Renal cortical epithelial cell (primary cell): Measurements from ENCODE around the gene PLXNA2. TPM values are rescaled to one million over a fixed set of nuclear protein-coding genes. Genes with fewer than 3 reads are reported as not detected.

ENCODE experiments used
- DNase-seq: peaks from one replicate; pipeline ENCODE4 v3.0.0-alpha.2; 2011; ENCODE audit warnings: low read depth
- total RNA-seq: library from RNA; depleted of rRNA; stranded (reverse); fragments of >200 nt; gene quantifications from 2 replicates; pipeline ENCODE4 v1.2.3, GENCODE V29; 2014

The PLXNA2 gene
- total RNA-seq, 1 donor from 2014 or later: 5.8 TPM

DNA sequence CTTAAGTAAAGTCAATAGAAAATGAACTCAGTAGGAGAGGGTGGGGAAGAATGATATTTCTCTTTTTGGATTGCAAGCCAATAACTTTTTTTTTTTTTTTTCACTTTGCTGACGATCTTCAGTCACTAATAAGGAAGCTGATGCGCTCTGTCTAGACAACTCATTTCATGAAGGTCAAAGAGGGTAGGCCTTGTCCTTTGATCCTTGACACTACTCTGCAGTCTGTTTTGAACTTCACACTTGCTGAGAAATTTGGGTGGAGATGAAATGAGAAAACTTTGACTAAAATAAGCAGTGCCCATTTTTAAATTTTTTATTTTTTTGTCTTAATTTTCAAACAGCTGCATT lies 20.9 kb upstream of the PLXNA2 start:
- no peak for DNase-seq

DNA sequence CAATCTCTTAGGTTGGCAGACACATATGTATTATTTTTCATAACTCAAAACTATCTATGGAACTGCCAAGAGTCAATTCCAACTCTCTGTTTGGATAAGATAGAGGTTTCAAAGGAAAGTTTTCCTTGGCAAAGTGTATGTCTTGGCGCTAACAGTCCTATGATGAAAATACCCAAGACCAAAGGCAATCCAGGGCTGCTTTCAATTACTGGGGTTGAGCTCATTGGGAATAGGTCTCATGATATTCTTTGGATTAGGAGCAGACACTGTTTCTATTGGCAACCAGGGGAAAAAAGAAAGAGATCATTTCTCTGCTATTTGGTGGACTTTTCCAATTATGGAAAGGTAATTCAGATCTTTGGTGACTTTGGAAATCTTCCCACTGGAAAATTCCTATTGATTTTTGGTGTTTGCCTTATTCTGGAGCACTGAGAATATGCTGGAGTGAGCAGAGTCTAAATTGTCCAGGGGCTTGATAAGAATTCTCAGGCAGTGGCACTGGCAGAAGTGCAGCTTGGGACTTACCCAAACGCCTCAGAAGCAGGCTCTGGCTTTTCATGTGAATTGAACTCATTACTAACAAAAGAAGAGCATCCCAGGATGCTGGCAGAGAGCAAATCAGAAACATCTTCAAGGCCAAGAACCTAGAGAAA lies 20.4 kb upstream of the PLXNA2 start:
- no peak for DNase-seq

DNA sequence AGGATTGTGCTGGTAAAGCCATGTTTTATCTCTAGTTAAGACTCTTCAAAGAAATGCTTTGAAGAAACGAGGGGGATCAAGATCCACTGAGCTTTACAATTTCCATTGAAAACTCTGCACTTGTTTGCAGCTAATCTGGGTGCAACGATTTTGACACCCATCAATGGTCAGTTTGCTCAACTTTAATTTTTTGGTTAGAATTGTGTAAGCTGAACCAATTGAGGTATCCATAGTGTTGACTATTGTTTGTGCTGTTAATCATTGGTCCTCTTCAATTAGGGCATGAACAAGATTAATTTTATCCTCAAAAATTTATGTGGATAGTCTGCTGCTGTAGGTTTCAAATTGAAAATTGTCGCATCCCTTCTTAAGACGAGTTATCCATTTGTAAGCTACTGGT lies 17.7 kb upstream of the PLXNA2 start:
- DNase-seq: no peak

DNA sequence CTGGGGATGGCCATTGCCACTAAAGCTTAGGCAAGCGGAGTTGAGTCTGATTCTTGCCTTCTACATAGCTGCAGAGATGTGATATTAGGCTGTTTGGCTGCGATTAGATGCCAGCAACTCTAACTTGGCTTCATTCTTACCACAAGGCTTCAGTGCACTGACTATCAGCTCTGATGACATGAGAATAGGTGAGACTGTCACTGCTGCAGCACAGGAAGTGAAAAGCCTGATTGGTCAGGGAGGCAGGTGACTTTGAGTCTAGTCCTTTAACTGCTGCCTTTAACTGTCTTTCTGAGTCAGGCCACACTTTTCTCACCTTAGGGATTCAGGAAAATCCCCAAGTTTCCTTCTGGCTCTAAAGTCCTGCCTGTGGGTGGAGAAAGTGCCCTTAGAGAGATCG lies 14.1 kb upstream of the PLXNA2 start:
- no peak for DNase-seq

DNA sequence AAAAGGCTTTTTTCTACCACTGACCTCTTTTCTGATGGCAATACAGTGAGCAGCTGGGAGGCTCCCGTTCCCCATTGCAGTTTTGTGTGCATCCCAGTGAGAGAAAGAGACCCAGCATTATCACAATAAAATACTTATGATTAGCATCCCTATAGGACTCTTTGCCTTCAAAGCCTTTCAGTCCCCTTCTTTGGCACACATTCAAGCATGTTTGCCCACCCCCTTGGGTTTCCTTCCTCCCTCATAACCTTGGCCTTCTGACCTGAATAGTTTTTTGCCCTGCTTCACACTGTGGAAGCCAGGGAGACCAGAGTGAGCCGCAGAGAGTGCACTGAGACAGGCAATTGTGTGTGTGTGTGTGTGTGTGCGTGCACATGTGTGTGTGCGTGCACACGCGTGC lies 13.2 kb upstream of the PLXNA2 start:
- no peak for DNase-seq

DNA sequence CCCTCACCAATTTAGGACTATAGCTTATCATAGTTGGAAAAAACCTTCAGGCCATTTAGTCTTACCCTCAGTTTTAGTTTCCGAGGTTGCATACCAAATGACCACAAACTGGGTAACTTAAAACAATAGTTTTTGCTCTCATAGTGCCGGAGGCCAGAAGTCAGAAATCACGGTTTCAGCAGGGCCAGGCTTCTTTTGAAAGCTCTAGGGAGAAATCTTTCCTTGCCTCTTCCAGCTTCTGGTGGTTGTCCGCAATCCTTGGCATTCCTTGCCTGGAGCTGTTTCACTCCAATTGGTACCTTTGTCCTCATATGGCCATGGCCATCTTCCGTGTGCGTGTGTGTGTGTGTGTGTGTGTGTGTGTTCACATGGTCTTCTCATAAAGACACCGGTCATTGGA lies 12.4 kb upstream of the PLXNA2 start:
- no peak for DNase-seq

DNA sequence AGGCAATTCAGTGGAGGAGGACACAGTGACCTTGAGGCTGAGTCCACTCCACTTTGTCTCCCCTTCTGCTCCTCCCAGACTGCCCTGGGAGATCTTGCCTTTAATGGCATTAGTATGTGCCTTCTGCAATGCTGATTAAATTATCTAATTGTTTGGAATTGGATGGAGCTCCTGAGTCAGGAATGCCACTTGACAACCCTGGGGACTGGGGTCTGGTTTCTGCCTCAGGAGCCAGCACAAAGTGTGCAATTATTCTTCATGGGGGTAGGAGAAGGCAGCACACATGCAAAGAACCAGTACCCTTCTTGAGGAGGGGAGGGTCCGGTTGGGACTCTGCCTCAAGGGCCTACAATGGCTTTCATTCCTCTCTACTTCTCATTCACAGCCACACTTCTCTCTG lies 11.9 kb upstream of the PLXNA2 start:
- DNase-seq: no peak

DNA sequence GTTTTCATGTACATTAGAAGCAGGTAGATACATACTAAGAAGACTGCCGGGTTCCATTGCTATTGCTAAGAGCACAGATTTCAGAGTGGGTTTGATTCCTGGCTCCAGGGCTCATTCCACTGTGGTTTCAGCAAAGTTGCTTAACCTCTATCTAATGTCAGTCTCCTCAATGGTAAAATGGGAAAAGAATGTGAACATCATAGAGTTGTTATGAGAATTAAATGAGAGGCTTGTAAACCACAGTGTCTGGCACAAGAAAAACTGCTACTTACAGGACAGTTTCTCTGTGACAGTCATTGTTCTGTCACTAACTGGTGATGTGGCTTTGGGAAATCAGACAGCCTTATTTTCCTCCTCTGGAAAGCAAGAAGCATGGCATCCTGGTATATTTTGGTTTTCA lies 10.7 kb upstream of the PLXNA2 start:
- DNase-seq: peak; percentile 74

DNA sequence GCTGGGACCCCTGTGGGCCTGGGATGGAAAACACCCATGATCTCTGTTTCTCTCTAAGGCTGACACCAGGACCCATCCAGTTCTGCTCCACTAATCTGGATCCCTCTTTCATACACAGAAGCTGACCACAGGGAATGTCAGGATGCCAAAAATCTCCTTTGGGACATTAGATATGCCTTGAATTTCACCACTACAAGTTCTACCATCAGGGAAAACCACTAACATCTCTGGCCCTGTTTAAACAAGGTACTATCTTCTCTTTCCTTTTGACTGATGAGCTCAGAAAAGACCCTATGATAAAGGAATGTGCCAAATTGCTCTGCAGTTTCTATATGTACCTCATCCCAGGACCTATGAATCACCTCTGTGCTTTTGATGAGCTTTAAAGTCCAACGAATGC lies 10.2 kb upstream of the PLXNA2 start:
- peak; percentile 64 for DNase-seq

DNA sequence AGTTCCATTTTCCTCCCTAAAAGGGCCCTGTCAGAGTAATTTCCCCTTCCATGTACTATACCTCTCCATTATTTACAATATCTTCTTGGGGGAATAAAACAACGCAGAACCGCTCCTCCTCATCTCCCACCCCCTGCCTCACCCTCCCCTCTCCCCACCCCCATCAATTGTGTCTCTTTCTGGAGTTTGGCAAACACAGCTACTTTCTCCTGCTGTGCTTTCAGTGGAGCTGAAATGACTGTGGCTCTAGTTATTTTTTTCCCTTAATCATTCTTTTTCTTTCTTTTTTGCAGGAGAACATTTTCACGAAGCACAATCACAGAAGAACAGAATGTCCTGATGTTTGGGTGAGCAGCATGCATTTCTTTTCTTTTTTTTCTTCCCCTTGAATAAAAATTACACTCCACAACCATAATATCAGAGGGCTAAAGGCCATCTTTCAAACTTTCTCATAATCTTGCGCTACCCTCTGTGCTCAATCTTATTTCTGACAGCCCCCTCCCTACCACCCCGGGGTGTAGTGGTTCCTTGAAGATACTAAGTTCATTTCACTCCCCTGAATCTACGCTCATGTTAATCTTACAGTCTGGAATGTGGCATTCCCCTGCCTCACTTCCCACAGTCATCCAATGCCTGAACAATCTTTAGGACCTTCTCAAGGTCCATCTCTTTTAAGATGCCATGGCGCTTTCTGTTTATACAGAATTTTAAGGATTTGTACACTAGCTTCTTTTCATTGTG lies 8.8 kb upstream of the PLXNA2 start:
- DNase-seq: peak; percentile 32

DNA sequence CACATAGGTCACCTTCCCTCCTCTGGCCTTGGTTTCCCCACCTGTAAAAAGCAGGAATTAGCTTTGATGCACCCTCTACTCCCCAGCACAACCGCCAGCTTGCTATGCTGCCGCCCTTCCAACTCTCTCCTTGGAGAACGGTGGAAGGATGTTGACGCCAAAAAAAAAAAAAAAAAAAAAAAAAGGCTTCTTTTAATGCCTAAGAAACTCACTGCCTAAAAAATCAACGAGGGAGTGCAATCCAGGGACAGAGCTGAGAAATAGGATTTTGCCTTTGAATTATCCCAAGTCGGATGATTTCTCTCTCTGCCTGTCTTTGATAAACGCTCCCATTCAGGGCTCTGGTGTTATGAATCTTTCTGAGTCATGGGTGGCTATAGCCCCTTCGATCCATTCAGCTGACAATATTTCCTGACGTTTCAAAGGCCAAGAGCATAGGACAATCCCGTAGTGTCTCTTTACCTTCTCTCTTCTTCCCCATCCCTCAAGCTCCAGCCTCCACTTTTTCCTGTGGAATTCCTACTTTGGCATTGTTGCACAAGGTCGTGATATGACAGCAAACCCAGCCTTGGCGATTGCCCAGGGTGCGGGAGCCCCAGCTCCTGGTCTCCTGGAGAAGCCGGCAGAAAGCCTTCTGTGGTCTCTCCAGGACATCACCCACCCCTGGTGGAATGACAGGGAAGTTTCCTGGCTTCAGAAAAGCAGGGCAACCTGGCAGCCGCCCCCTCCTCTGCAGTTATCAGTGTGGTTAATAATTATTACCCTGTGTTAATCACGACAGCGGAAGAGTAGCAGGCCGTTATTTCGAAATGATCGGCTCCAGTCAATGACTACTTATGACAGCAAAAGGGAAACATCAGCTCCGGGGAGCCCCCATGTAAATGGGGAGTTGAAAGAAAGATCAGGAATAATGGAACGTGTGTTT lies 8.0 kb upstream of the PLXNA2 start:
- DNase-seq: peak; percentile 73

DNA sequence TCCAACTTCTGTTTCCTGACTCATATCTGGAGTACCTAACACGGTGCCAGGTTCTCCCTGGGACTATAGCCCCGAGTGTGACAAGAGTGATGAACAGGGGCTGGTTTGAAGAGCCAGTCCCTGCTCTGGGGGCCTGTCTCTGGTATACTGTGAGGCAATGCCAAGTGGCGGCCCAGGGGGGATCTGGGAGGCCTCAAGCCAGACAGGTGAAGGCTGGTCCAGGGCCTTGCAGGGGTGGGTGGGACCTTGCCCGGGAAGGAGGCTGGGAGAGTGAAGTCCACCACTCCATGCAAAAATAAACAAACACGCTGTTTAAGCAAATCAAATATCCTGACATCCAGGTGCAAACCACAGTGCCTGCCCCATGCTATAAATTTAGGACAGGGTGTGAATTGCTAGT lies 6.8 kb upstream of the PLXNA2 start:
- DNase-seq: no peak

DNA sequence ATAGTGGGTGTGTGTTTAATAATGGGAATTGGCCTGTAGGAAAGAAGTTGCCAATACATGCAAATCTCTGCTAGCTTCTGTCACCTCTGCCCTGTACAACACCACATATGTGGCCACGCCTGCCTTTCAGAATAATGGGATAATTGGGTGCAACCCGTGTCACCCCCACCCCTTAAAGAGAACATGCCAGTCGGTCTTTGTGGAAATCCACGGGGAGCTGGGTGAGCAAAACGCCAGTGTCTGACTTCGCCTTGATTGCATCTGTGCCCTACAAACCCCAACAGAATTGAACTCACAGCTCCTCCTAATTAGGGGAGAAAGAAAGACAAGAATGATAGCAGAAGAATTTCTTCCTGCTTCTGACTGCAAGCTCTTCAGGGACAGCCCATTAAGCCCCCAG lies 6.4 kb upstream of the PLXNA2 start:
- DNase-seq: no peak

DNA sequence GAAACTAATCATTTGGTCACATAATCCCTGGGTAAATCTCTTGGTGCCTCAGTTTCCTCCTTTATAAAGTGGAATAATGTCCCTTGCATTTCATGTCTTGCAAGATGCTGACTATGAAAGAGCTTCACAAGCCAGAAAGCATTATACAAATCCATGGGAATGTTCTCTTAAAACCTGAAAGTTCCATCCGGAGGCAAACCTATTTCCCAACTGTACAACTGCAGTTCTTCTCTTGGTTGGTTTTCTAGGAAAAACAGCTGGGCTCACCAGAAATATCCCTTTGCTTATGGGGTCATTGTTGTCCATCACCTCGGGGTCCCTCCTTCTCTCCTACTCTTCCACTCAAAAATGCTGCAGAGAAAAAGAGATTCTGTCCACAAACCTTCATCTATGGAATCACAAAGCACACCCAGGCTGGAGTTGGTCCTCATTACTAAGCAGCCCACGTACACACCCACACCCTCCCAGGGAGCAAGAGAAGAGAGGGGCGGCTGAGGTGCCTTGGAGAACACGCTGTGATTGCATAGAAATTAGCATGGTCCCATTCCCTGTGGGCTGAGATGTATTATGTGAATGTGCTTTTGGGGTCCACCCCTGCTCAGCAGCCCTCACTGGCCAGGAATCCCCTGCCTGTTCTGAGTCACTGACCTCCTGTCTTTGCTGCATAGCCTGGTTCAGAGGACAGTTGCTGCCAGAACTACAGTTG lies 5.0 kb upstream of the PLXNA2 start:
- DNase-seq: no peak

DNA sequence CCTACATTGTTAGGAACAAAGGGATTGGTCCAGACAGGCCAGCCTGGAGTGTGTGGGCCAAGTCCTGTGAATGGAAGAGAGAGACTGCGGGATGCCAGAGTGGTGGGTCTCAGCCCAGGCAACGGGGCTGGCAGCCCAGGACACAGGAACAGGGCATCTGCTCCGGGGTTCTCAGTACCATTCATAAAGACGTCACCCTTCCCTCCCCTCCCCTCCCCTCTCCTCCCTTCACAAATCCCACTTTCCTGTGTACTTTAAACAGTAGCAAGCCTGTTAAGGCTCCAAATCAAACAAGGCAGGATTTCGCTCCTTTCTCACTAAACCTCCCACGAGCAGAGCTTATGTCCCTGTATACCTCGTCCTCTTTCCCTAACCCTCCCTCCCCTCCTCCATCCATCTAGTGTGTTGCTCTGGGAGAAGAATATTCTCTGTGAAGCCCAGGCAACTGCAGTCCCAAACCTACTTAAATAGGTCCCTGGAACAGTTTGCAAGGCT lies 4.2 kb upstream of the PLXNA2 start:
- DNase-seq: no peak

DNA sequence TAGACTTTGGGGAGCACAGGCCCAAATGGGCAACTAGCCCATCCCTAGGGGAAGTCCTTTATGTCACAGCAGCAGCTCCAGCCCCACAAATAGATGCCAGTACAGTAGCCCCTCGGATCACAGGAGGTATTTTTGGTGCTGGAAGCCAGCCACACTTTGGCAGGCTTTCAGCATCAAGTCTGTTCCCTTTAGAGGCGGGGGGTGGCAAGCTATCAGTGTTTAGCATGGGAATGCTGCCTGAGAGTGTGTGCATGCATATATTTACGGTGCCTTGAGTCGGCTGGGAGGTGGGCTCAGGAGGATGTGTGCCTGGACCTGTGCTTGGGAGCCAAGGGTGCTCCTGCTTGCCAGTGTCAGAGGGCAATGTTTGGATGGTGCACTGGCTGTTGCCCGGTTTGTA lies 3.5 kb upstream of the PLXNA2 start:
- DNase-seq: no peak

DNA sequence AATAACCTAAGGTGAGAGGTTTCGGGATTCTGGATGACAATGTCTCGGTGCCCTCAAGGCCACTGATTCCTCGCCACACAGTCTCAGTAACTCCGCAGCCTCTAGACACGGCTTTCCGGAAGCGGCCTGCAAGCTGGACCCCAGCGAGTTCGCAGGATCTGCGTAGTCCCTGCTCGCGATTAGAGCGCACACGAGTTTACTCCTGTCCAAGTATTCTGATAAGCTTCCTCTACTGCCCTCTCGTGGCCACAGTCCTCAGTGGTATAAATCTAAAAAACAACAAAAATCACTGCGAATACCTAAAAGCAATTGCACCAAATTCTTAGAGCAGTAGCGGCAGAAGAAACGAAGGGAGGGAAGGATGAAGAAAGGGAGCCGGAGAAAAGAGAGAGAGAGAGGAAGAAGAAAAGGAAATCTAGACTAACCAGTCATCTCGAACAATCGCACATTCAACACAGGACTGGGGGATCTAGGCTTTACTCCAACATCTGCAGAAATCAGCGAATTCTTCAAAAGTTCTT lies 1.1 kb upstream of the PLXNA2 start:
- DNase-seq: peak; percentile 84

DNA sequence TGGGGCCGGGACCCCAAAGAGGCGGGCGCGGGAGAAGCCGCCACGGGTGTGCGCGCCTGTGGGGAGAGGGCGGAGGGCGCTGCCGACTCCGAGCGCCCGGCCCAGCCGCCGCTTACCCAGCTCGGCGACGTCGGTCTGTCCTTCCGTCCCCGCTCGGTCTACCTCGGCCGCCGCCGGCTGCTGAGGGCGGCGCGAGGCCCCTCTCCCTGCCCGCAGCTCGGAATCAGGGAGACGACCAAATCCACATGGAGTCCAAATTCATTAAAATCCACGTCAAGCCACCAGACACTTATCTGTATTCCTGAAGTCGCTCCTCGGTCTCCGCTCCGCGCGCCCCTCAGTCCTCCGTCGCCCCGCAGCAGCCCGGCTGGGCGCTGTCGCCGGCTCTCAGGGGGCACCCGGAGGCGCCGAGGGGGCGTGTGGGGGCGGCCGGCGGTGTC lies 637 bp downstream of the PLXNA2 start:
- no peak for DNase-seq

DNA sequence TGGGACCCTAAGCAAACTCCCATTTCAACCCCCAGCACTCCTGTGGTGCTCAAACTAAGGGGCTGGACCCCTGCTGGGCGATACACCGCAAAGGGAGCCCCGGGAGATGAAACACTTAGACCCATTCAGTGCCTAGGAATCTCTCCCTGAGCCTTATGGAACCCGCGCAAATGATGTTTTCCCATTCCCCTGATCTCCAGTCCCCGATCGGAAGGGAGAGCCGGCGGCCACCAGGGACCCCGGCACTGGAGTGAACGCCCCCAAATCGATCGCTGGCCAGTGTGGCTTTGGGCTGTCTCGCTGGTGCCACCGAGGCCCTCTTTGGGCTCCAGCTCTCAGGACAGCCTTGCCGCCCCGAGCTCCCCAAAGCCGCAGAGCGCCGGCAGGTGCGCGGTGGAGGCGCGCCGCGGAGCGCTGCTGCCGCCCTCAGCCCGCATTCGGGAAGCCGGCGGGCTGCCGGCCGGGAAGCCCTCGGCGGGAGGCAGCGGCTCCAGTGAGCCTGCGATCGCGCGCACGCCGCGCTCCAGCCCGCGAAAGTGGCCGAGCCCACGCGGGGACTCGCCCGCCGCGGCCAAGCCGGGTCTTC lies 1.1 kb downstream of the PLXNA2 start:
- no peak for DNase-seq

DNA sequence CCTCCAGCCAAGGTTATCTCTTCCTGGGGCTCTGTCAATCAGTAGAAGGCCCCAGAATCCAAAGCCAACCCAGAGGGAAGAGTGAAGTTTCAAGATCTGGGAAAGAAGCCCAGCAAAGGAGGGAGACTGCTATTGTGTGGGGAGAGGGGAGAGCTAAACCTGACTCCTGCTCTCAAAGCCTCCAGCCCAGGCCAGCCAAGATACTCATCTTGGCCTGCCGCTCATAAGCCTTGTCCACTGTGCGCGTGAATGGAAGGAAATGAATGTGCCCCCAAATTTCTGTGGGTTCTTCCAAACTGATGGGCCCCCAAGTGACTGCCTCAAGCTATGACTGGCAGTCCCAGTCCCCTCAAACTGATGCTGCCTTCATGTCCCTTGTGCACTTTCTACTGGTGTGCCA lies 2.0 kb downstream of the PLXNA2 start:
- no peak for DNase-seq

DNA sequence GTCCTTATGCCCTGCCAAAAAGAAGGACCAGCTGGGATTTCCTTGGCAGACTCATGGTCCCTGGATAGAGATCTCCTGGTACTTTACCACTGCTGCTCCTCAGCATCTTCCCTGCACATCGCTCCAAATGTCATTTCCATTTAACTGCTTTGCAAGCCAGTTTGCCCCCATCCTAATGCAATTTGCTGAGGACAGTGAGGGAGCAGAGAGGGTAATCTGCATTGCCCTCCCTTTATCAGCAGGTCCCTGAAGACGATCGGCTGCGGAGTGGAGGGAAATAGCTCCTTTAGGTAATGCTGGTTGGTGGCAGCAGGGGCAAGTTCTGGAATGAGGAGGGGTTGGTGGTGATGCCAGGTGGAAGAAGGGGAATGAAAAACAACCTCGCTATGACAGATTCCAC lies 2.7 kb downstream of the PLXNA2 start:
- DNase-seq: no peak
